Upper lobe of left lung (tissue), 4 donors: ENCODE measurements around the gene DOCK4.

Source experiments
- CTCF ChIP-seq, 6 experiments: fragments of 450-650 bp in 4 of 6; fragments of 200-600 bp in 2 of 6; sonication (generic) in 2 of 6; IDR thresholded peaks; one replicate each; pipeline ENCODE4 v1.5.1; 2016 to 2019; ENCODE audit warnings: antibody characterized with exemption in 6 of 6
- EP300 ChIP-seq, 4 donors: sonication (generic); formaldehyde crosslinking; IDR thresholded peaks; one replicate each; pipeline ENCODE4 v1.5.1; 2017; ENCODE audit warnings: antibody characterized with exemption in 4 of 4, control low read depth in 2 of 4
- POLR2A ChIP-seq, 4 donors: fragments of 450-650 bp; IDR thresholded peaks; one replicate each; pipeline ENCODE4 v1.5.1; 2016 to 2017; ENCODE audit warnings: antibody characterized with exemption in 4 of 4, mild to moderate bottlenecking in 2 of 4
- POLR2AphosphoS5 ChIP-seq, 2 donors: sonication (generic); formaldehyde crosslinking; IDR thresholded peaks; one replicate each; pipeline ENCODE4 v1.5.1; 2017; ENCODE audit warnings: antibody characterized with exemption in 2 of 2

GRCh38 chr7:111920329-111920728, 285.9 kb downstream of the DOCK4 start:
- no peak for TF ChIP-seq POLR2A (IDR thresholded peaks at IDR 0.05)
- TF ChIP-seq POLR2AphosphoS5 (IDR thresholded peaks at IDR 0.05) = no peak
- TF ChIP-seq CTCF (IDR thresholded peaks at IDR 0.05) = no peak
- TF ChIP-seq EP300 (IDR thresholded peaks at IDR 0.05) = no peak
